CD14-positive monocyte (primary cell): ENCODE data around the gene ZFP92. TPM values are rescaled to one million over a fixed set of nuclear protein-coding genes. Genes with fewer than 3 reads are reported as not detected.
A peak's percentile ranks its signal among the peaks of the same experiment; 100 is the strongest.

ENCODE experiments used
- DNase-seq, 3 donors: peaks; one replicate each; pipeline ENCODE4 v3.0.0-alpha.2; 2011 to 2022
- H2AFZ ChIP-seq: 2 replicates; pipeline ENCODE4 v1.6.0; 2012; ENCODE audit warnings: mild to moderate bottlenecking, low read depth, low read length, inconsistent platforms; ENCODE audit not compliant: insufficient read depth, poor library complexity, severe bottlenecking
- H3K27ac ChIP-seq, 2 donors: 1 replicate in 1 of 2; 2 replicates in 1 of 2; pipeline ENCODE4 v1.5.1; 2012 to 2013; ENCODE audit warnings: low read length in 2 of 2, control low read depth in 1 of 2, inconsistent platforms in 1 of 2, low read depth in 1 of 2, mild to moderate bottlenecking in 1 of 2
- H3K27me3 ChIP-seq, 2 donors: one replicate each; pipeline versions ENCODE4 v1.6.0 to v1.6.1; 2011 to 2013; ENCODE audit warnings: low read length in 2 of 2; ENCODE audit not compliant: control insufficient read depth in 2 of 2, insufficient read depth in 2 of 2
- H3K36me3 ChIP-seq, 2 donors: replicated peaks in 1 of 2; 1 replicate in 1 of 2; 2 replicates in 1 of 2; pipeline versions ENCODE4 v1.5.1 to v1.6.1; 2012 to 2013; ENCODE audit warnings: low read length in 2 of 2, control low read depth in 1 of 2, inconsistent platforms in 1 of 2, mild to moderate bottlenecking in 1 of 2; ENCODE audit not compliant: insufficient read depth in 2 of 2, control insufficient read depth in 1 of 2
- H3K4me1 ChIP-seq, 2 donors: 1 replicate in 1 of 2; 2 replicates in 1 of 2; pipeline versions ENCODE4 v1.5.1 to v1.6.1; 2012 to 2013; ENCODE audit warnings: low read length in 2 of 2, control low read depth in 1 of 2, inconsistent platforms in 1 of 2, mild to moderate bottlenecking in 1 of 2, moderate library complexity in 1 of 2; ENCODE audit not compliant: insufficient read depth in 2 of 2, control insufficient read depth in 1 of 2
- H3K4me2 ChIP-seq: replicated peaks from 2 replicates; pipeline ENCODE3; 2012; ENCODE audit warnings: low read length, moderate library complexity, mild to moderate bottlenecking; ENCODE audit not compliant: poor library complexity, severe bottlenecking; ENCODE audit errors: extremely low read depth
- H3K4me3 ChIP-seq, 3 experiments: fragments of 200-600 bp in 1 of 3; sonication (generic) in 1 of 3; replicated peaks in 1 of 3; 1 replicate in 2 of 3; 2 replicates in 1 of 3; pipeline ENCODE4 v1.5.1; 2011 to 2013; ENCODE audit warnings: low read length in 3 of 3, mild to moderate bottlenecking in 3 of 3, control low read depth in 2 of 3, low read depth in 2 of 3, inconsistent platforms in 1 of 3, moderate library complexity in 1 of 3
- H3K79me2 ChIP-seq: 2 replicates; pipeline ENCODE4 v1.6.0; 2012; ENCODE audit warnings: mild to moderate bottlenecking, control low read depth, inconsistent platforms, low read length, moderate library complexity; ENCODE audit not compliant: insufficient read depth
- H3K9ac ChIP-seq: 2 replicates; pipeline ENCODE4 v1.6.0; 2017; ENCODE audit warnings: low read length, mild to moderate bottlenecking; ENCODE audit not compliant: insufficient read depth, poor library complexity, severe bottlenecking
- H3K9me3 ChIP-seq, 2 donors: replicated peaks in 1 of 2; 1 replicate in 1 of 2; 2 replicates in 1 of 2; pipeline versions ENCODE4 v1.5.1 to v1.6.1; 2012 to 2013; ENCODE audit warnings: low read length in 2 of 2, control low read depth in 1 of 2; ENCODE audit not compliant: control insufficient read depth in 1 of 2, insufficient read depth in 1 of 2
- H4K20me1 ChIP-seq: 2 replicates; pipeline ENCODE4 v1.6.0; 2012; ENCODE audit warnings: mild to moderate bottlenecking, low read length, control low read depth, moderate library complexity; ENCODE audit not compliant: insufficient read depth
- H3K27ac Mint-ChIP-seq, 7 donors: one replicate each; pipeline ENCODE4 v1.8.0; 2020; ENCODE audit warnings: mild to moderate bottlenecking in 7 of 7, mixed read lengths in 7 of 7, moderate library complexity in 6 of 7, inconsistent platforms in 2 of 7
- H3K27me3 Mint-ChIP-seq, 3 donors: one replicate each; pipeline ENCODE4 v1.8.0; 2021 to 2022; ENCODE audit warnings: low read depth in 3 of 3, mild to moderate bottlenecking in 3 of 3, mixed read lengths in 3 of 3, moderate library complexity in 3 of 3, inconsistent platforms in 1 of 3
- H3K36me3 Mint-ChIP-seq, 2 donors: one replicate each; pipeline ENCODE4 v1.8.0; 2020; ENCODE audit warnings: mixed read lengths in 2 of 2, inconsistent platforms in 1 of 2, mild to moderate bottlenecking in 1 of 2
- H3K4me1 Mint-ChIP-seq: one replicate; pipeline ENCODE4 v1.8.0; 2020; ENCODE audit warnings: mild to moderate bottlenecking, mixed read lengths
- H3K4me3 Mint-ChIP-seq, 2 donors: one replicate each; pipeline ENCODE4 v1.8.0; 2020; ENCODE audit warnings: mild to moderate bottlenecking in 2 of 2, mixed read lengths in 2 of 2, moderate library complexity in 1 of 2
- H3K9me3 Mint-ChIP-seq, 7 donors: one replicate each; pipeline ENCODE4 v1.8.0; 2020 to 2022; ENCODE audit warnings: mixed read lengths in 7 of 7, mild to moderate bottlenecking in 6 of 7, moderate library complexity in 6 of 7, inconsistent platforms in 2 of 7
- CTCF ChIP-seq: fragments of 200-600 bp; IDR thresholded peaks from one replicate; pipeline ENCODE4 v1.8.0; 2022; ENCODE audit warnings: antibody characterized with exemption, mild to moderate bottlenecking
- WGBS: methylation state at CpG from one replicate; pipeline ENCODE4 v1.1.5; 2013; ENCODE audit warnings: missing lambda C conversion rate; ENCODE audit not compliant: insufficient coverage; 5-methylcytosine and 5-hydroxymethylcytosine counted together
- intact Hi-C, 2 donors: fragments of 100-400 bp; cut with micrococcal nuclease; formaldehyde crosslinking; loops; one replicate each; pipeline versions ENCODE4 v1.15.0 to v1.15.1; 2023
- polyA plus RNA-seq, 3 donors: library from polyadenylated mRNA; depleted of rRNA in 1 of 3; unstranded in 2 of 3; stranded (reverse) in 1 of 3; fragments of 300-500 nt in 2 of 3; fragments of >200 nt in 1 of 3; fragmentation: Illumina TruSeq in 2 of 3; gene quantifications; 1 replicate in 2 of 3; 2 replicates in 1 of 3; pipeline ENCODE4 v1.2.3, GENCODE V29; 2012 to 2021
- small RNA-seq: library from RNA; depleted of rRNA; stranded (forward); fragments of <200 nt; gene quantifications from one replicate; pipeline ENCODE3, GENCODE V24; 2012; ENCODE audit warnings: low read depth; ENCODE audit not compliant: insufficient read length

The ZFP92 gene
- polyA plus RNA-seq, 3 donors, result 0.04 to 0.96 (median 0.13) TPM

- intact Hi-C loops, result no loop called here
- DNase-seq, result no peak
- no peak overlapping the region for H3K27ac ChIP-seq
- Mint-ChIP-seq H3K4me3 (no peak overlapping the region), H3K36me3 (peaks cover 38 to 64% of the 10 kb centered on the region in 2 donors), H3K27ac (no peak overlapping the region), H3K9me3 (no peaks in the 10 kb centered on the region), H3K4me1 (no peaks in the 10 kb centered on the region), H3K27me3 (peaks cover 0 to 8% (median 0%) of the 10 kb centered on the region in 3 donors)
- no peaks in the 10 kb centered on the region for H3K79me2 ChIP-seq
- no peak overlapping the region for H3K4me3 ChIP-seq
- WGBS, result no CpG with 5 or more reads among the region's 4 CpGs
- H4K20me1 ChIP-seq, result no peaks in the 10 kb centered on the region
- H3K27me3 ChIP-seq, result no peaks in the 10 kb centered on the region
- H3K36me3 ChIP-seq, result peaks cover 55 to 69% of the 10 kb centered on the region in 2 donors
- no peak overlapping the region for H2AFZ ChIP-seq
- no peak for TF ChIP-seq CTCF
- no peak overlapping the region for H3K4me2 ChIP-seq
- no peaks in the 10 kb centered on the region for H3K4me1 ChIP-seq
- H3K9me3 ChIP-seq, result no peaks in the 10 kb centered on the region
- H3K9ac ChIP-seq, result no peak overlapping the region
These were observed 48.7 kb downstream of the ZFP92 start for GRCh38 chrX:153459986-153460385.

GRCh38 chrX:153460826-153461225 is 49.6 kb downstream of the ZFP92 start:
- H3K4me3 ChIP-seq, result no peak overlapping the region
- H4K20me1 ChIP-seq, result no peaks in the 10 kb centered on the region
- peak; percentile 4 to 14 (median 7) for DNase-seq
- H3K4me2 ChIP-seq, result no peak overlapping the region
- H3K27ac ChIP-seq, result no peak overlapping the region
- H3K27me3 ChIP-seq, result no peaks in the 10 kb centered on the region
- H3K4me1 Mint-ChIP-seq, result no peaks in the 10 kb centered on the region
- H3K79me2 ChIP-seq, result no peaks in the 10 kb centered on the region
- no peak overlapping the region for H3K4me3 Mint-ChIP-seq
- no peak overlapping the region for H2AFZ ChIP-seq
- no peaks in the 10 kb centered on the region for H3K4me1 ChIP-seq
- no peak overlapping the region for H3K9ac ChIP-seq
- H3K36me3 ChIP-seq, result peaks cover 50 to 67% of the 10 kb centered on the region in 2 donors
- no peaks in the 10 kb centered on the region for H3K9me3 Mint-ChIP-seq
- intact Hi-C loops, result no loop called here
- peaks cover 0 to 8% (median 0%) of the 10 kb centered on the region in 3 donors for H3K27me3 Mint-ChIP-seq
- H3K36me3 Mint-ChIP-seq, result peaks cover 36 to 57% of the 10 kb centered on the region in 2 donors
- no peak overlapping the region for H3K27ac Mint-ChIP-seq
- TF ChIP-seq CTCF, result peak; percentile 48
- 100% methylated on average over 1 of the region's 7 CpGs for WGBS
- no peaks in the 10 kb centered on the region for H3K9me3 ChIP-seq

Small RNAs within 50 kb of the gene (small RNA-seq; reads per million reads assigned to genes)
- gene RN7SL667P, result not detected

Other genes starting within 250 kb of the ZFP92 start
- gene MAGEA1, start 232.2 kb upstream of the ZFP92 start, polyA plus RNA-seq, result not detected
- gene PNMA6F, start 89.7 kb upstream of the ZFP92 start, polyA plus RNA-seq, result not detected
- 1 to 10 TPM; 1.0 to 4.7 (median 2.1) TPM for gene ZNF275, start 77.3 kb upstream of the ZFP92 start, polyA plus RNA-seq
- not detected for gene PNMA6E, start 10.1 kb upstream of the ZFP92 start, polyA plus RNA-seq
- 1 to 10 TPM in 1 of 3 donors, not detected in 2; 1.5 TPM for gene TREX2, start 34.6 kb downstream of the ZFP92 start, polyA plus RNA-seq
- gene HAUS7, start 59.1 kb downstream of the ZFP92 start, polyA plus RNA-seq, result 10 to 100 TPM; 23.8 to 37.5 (median 26.7) TPM
- gene BGN, start 83.5 kb downstream of the ZFP92 start, polyA plus RNA-seq, result not detected
- gene ATP2B3, start 106.2 kb downstream of the ZFP92 start, polyA plus RNA-seq, result under 1 TPM in 1 of 3 donors, not detected in 2; 0.01 TPM
- 10 to 100 TPM; 21.8 to 35.6 (median 29.3) TPM for gene CCNQ, start 187.7 kb downstream of the ZFP92 start, polyA plus RNA-seq
- gene DUSP9, start 235.7 kb downstream of the ZFP92 start, polyA plus RNA-seq, result not detected